Measurements from ENCODE around the gene POLR2L. TPM values are rescaled to one million over a fixed set of nuclear protein-coding genes. Genes with fewer than 3 reads are reported as not detected.

POLR2L gene
- total and polyA plus RNA-seq, 2 of the 13 experiments (the other 11 are each of a cell fraction or from before 2014, with no cell fraction given), result 104 to 114 TPM

- no peak for TF ChIP-seq NR2F1 (CRISPR knock-in tag; IDR thresholded peaks at IDR 0.05)
- TF ChIP-seq IKZF5 (CRISPR knock-in tag; IDR thresholded peaks at IDR 0.05), result no peak; the same call in 1 of the 2 replicates
- no peak; the same call in 1 of the 2 replicates for TF ChIP-seq GMEB2 (CRISPR knock-in tag; IDR thresholded peaks at IDR 0.05; ENCODE audit: low read depth)
- peak; percentile 39; the same call in 1 of the 2 replicates for TF ChIP-seq ETV5 (CRISPR knock-in tag; IDR thresholded peaks at IDR 0.05; ENCODE audit: borderline replicate concordance)
- TF ChIP-seq SATB2 (CRISPR knock-in tag; IDR thresholded peaks at IDR 0.05), result no peak
- TF ChIP-seq RFXANK (CRISPR knock-in tag; IDR thresholded peaks at IDR 0.05), result no peak
- no peak for TF ChIP-seq CAMTA2 (CRISPR knock-in tag; IDR thresholded peaks at IDR 0.05; ENCODE audit: borderline replicate concordance)
- TF ChIP-seq ZSCAN31 (CRISPR knock-in tag; IDR thresholded peaks at IDR 0.05; ENCODE audit: low read depth), result peak; percentile 47; the same call in 1 of the 2 replicates
- no peak for TF ChIP-seq ZNF83 (CRISPR knock-in tag; IDR thresholded peaks at IDR 0.05; ENCODE audit: borderline replicate concordance)
- TF ChIP-seq SPEN (CRISPR knock-in tag; IDR thresholded peaks at IDR 0.05; ENCODE audit: low read depth), result peak; percentile 61
- TF ChIP-seq ZNF101 (CRISPR knock-in tag; IDR thresholded peaks at IDR 0.05; ENCODE audit: borderline replicate concordance, low read depth), result no peak
- TF ChIP-seq GABPB1 (CRISPR knock-in tag; IDR thresholded peaks at IDR 0.05), result no peak; the same call in 1 of the 2 replicates
- TF ChIP-seq ZNF180 (CRISPR knock-in tag; IDR thresholded peaks at IDR 0.05; ENCODE audit: borderline replicate concordance, low read depth), result no peak
- no peak for TF ChIP-seq NFIB (CRISPR knock-in tag; IDR thresholded peaks at IDR 0.05; ENCODE audit: borderline replicate concordance)
- no peak for TF ChIP-seq NR3C1 (CRISPR knock-in tag; IDR thresholded peaks at IDR 0.05)
- no peak for TF ChIP-seq DBP (CRISPR knock-in tag; IDR thresholded peaks at IDR 0.05; ENCODE audit: not compliant biosample characterization)
- no peak for TF ChIP-seq ADNP (CRISPR knock-in tag; IDR thresholded peaks at IDR 0.05)
- peak; percentile 3; the same call in 1 of the 2 replicates for TF ChIP-seq IRF2 (CRISPR knock-in tag; IDR thresholded peaks at IDR 0.05)
- no peak for TF ChIP-seq MEF2D (CRISPR knock-in tag; IDR thresholded peaks at IDR 0.05)
- no peak for TF ChIP-seq ZNF251 (CRISPR knock-in tag; IDR thresholded peaks at IDR 0.05)
- no peak; the same call in 1 of the 2 replicates for TF ChIP-seq ZNF225 (CRISPR knock-in tag; IDR thresholded peaks at IDR 0.05)
- no peak for TF ChIP-seq ZNF205 (CRISPR knock-in tag; IDR thresholded peaks at IDR 0.05)
- no peak for TF ChIP-seq NFE2L1 (CRISPR knock-in tag; IDR thresholded peaks at IDR 0.05; ENCODE audit: borderline replicate concordance)
- no peak for TF ChIP-seq STAG1 (CRISPR knock-in tag; IDR thresholded peaks at IDR 0.05)
- TF ChIP-seq ZNF234 (CRISPR knock-in tag; conservative IDR thresholded peaks at IDR 0.05), result 0 out of 2 replicates have a peak, but pooled peaks have one; percentile 49
- TF ChIP-seq ZBTB3 (CRISPR knock-in tag; IDR thresholded peaks at IDR 0.05; ENCODE audit: borderline replicate concordance, low read depth), result no peak
- TF ChIP-seq HOXD1 (CRISPR knock-in tag; IDR thresholded peaks at IDR 0.05), result 0 out of 2 replicates have a peak, but pooled peaks have one; percentile 16
- no peak for TF ChIP-seq ONECUT2 (CRISPR knock-in tag; IDR thresholded peaks at IDR 0.05)
- no peak for TF ChIP-seq EZH2 (conservative IDR thresholded peaks at IDR 0.05; ENCODE audit: low read depth, low read length)
These were observed 44.8 kb downstream of the POLR2L start (continued) for GRCh38 chr11:797296-798092.
